HepG2 (cell line): ENCODE results near the gene ADGRG6. TPM values are rescaled to one million over a fixed set of nuclear protein-coding genes. Genes with fewer than 3 reads are reported as not detected.
A peak's percentile ranks its signal among the peaks of the same experiment; 100 is the strongest.

Source experiments
- ADNP ChIP-seq: sonication (generic); formaldehyde crosslinking; IDR thresholded peaks from 2 replicates; pipeline ENCODE4 v1.4.0; 2020; ENCODE audit warnings: missing genetic modification reagents
- ARID2 ChIP-seq: sonication (generic); formaldehyde crosslinking; IDR thresholded peaks from 2 replicates; pipeline ENCODE4 v1.8.1; 2022; ENCODE audit warnings: mild to moderate bottlenecking, missing genetic modification reagents, borderline replicate concordance
- GATAD2A ChIP-seq: IDR thresholded peaks from 2 replicates; pipeline ENCODE4 v1.6.1; 2016
- GFI1 ChIP-seq: sonication (generic); formaldehyde crosslinking; IDR thresholded peaks from 2 replicates; pipeline ENCODE4 v1.5.0; 2020; ENCODE audit warnings: missing genetic modification reagents, mild to moderate bottlenecking, borderline replicate concordance
- KAT8 ChIP-seq: IDR thresholded peaks from 2 replicates; pipeline ENCODE4 v1.6.1; 2016; ENCODE audit warnings: missing genetic modification reagents, missing compliant biosample characterization
- NFIB ChIP-seq: sonication (generic); formaldehyde crosslinking; IDR thresholded peaks from 2 replicates; pipeline ENCODE4 v1.9.0; 2021; ENCODE audit warnings: missing genetic modification reagents, mild to moderate bottlenecking, borderline replicate concordance
- NR1H2 ChIP-seq: sonication (generic); formaldehyde crosslinking; IDR thresholded peaks from 2 replicates; pipeline ENCODE4 v1.8.1; 2022; ENCODE audit warnings: low read depth, missing genetic modification reagents, borderline replicate concordance
- POLR2G ChIP-seq: fragments of 200-400 bp; formaldehyde crosslinking; IDR thresholded peaks from 2 replicates; pipeline ENCODE4 v1.6.1; 2018; ENCODE audit warnings: mild to moderate bottlenecking, low read depth, low read length, moderate library complexity
- RBM22 ChIP-seq: fragments of 200-400 bp; formaldehyde crosslinking; optimal IDR thresholded peaks from 2 replicates; pipeline ENCODE3; 2017; ENCODE audit warnings: mild to moderate bottlenecking, low read length, moderate library complexity
- SAP130 ChIP-seq: IDR thresholded peaks from 2 replicates; pipeline ENCODE4 v1.6.1; 2016; ENCODE audit warnings: low read depth
- XRCC5 ChIP-seq: fragments of 200-400 bp; formaldehyde crosslinking; optimal IDR thresholded peaks from 2 replicates; pipeline ENCODE3; 2017; ENCODE audit warnings: mild to moderate bottlenecking, low read length
- ZBTB3 ChIP-seq: sonication (generic); formaldehyde crosslinking; IDR thresholded peaks from 2 replicates; pipeline ENCODE4 v1.4.0; 2020; ENCODE audit warnings: low read depth, mild to moderate bottlenecking, moderate library complexity, missing genetic modification reagents, borderline replicate concordance
- ZNF101 ChIP-seq: sonication (generic); formaldehyde crosslinking; IDR thresholded peaks from 2 replicates; pipeline ENCODE4 v1.4.0; 2020; ENCODE audit warnings: mild to moderate bottlenecking, low read depth, missing genetic modification reagents, borderline replicate concordance
- ZNF33A ChIP-seq: sonication (generic); formaldehyde crosslinking; IDR thresholded peaks from 2 replicates; pipeline ENCODE4 v1.5.1; 2020; ENCODE audit warnings: missing genetic modification reagents, mild to moderate bottlenecking, moderate library complexity, borderline replicate concordance
- ZNF451 ChIP-seq: sonication (generic); formaldehyde crosslinking; IDR thresholded peaks from 2 replicates; pipeline ENCODE4 v1.5.0; 2020; ENCODE audit warnings: mild to moderate bottlenecking, missing genetic modification reagents
- ZNF567 ChIP-seq: sonication (generic); formaldehyde crosslinking; IDR thresholded peaks from 2 replicates; pipeline ENCODE4 v1.8.1; 2023; ENCODE audit warnings: mild to moderate bottlenecking, missing genetic modification reagents, borderline replicate concordance
- polyA plus RNA-seq, 8 experiments: library from polyadenylated mRNA; depleted of rRNA in 3 of 8; stranded (reverse) in 7 of 8; unstranded in 1 of 8; fragments of >200 nt; fragmentation: Illumina TruSeq in 4 of 8; extraction: Trizol in 4 of 8; gene quantifications; 2 replicates each; pipeline versions ENCODE4 v1.2.1 to v1.2.3, GENCODE V29; 2011 to 2016; ENCODE audit warnings: low read depth in 4 of 8, missing spikeins in 1 of 8, mixed read lengths in 1 of 8; ENCODE audit not compliant: insufficient read depth in 1 of 8
- total RNA-seq, 5 experiments: library from RNA; depleted of rRNA; stranded (reverse); fragments of >200 nt; fragmentation: Illumina TruSeq; extraction: Trizol; gene quantifications; 2 replicates each; pipeline ENCODE4 v1.2.3, GENCODE V29; 2016; ENCODE audit warnings: low read depth in 1 of 5
- TF ChIP-seq, protein P1 (sequence below): IDR thresholded peaks from 2 replicates; pipeline ENCODE4 v1.6.1; 2018; ENCODE audit warnings: missing genetic modification reagents, mild to moderate bottlenecking, missing compliant biosample characterization
- TF ChIP-seq, protein P2 (sequence below): sonication (generic); formaldehyde crosslinking; IDR thresholded peaks from 2 replicates; pipeline ENCODE4 v1.9.0; 2021; ENCODE audit warnings: missing genetic modification reagents, mild to moderate bottlenecking, borderline replicate concordance
- TF ChIP-seq, protein P3 (sequence below): sonication (generic); formaldehyde crosslinking; IDR thresholded peaks from 2 replicates; pipeline ENCODE4 v1.4.0; 2020; ENCODE audit warnings: missing genetic modification reagents, mild to moderate bottlenecking, borderline replicate concordance
- TF ChIP-seq, protein P4 (sequence below): sonication (generic); formaldehyde crosslinking; IDR thresholded peaks from 2 replicates; pipeline ENCODE4 v1.4.0; 2020; ENCODE audit warnings: mild to moderate bottlenecking, low read depth, missing genetic modification reagents
- TF ChIP-seq, protein P5 (sequence below): sonication (generic); formaldehyde crosslinking; IDR thresholded peaks from 2 replicates; pipeline ENCODE4 v1.5.0; 2020; ENCODE audit warnings: mild to moderate bottlenecking, missing genetic modification reagents, moderate library complexity

Gene ADGRG6
- total and polyA plus RNA-seq, 2 of the 13 experiments (the other 11 are each of a cell fraction or from before 2014, with no cell fraction given): 129 to 249 TPM

DNA sequence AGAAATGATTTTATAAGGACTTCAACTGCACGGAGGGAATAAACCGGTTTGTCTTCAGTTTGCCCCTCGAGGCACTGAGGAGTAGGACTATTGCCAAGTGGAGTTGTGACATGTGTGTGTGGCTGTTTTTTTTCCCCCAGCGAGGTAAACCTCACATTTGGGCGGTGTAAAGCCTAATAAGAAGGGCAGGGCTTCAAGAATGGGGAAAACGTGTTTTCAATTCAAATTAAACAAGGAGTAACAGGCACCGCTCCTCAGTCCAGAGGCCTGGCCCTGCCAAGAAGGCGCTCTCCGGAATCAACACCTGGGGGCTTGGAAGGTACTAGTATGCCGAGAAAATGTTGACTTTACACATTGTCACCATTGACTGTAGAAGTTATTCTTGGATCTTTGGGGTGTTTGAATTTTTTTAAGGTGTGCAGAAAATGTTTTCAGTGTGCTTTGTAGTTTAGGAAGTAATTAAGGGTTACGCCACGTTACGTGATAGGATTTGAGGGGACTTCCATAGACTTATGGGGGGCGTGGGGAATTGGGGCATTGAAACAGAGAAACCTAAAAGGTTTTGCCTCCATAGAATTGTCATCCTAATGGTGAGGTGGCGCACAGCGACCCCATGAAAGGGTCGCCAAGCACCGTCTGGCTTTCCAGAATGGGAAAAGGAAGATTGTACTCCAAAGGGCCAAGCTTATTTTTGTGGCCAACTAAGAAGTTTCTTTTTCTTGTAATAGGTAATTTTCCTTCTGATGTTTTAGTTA, 791 bp downstream of the ADGRG6 start (continued):
- TF ChIP-seq, protein P1, sequence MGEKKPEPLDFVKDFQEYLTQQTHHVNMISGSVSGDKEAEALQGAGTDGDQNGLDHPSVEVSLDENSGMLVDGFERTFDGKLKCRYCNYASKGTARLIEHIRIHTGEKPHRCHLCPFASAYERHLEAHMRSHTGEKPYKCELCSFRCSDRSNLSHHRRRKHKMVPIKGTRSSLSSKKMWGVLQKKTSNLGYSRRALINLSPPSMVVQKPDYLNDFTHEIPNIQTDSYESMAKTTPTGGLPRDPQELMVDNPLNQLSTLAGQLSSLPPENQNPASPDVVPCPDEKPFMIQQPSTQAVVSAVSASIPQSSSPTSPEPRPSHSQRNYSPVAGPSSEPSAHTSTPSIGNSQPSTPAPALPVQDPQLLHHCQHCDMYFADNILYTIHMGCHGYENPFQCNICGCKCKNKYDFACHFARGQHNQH: no peak
- TF ChIP-seq ZNF567 (CRISPR knock-in tag): no peak
- peak; percentile 74; the same call in 1 of the 2 replicates for TF ChIP-seq ZNF101 (CRISPR knock-in tag)
- no peak for TF ChIP-seq XRCC5
- TF ChIP-seq, protein P2, sequence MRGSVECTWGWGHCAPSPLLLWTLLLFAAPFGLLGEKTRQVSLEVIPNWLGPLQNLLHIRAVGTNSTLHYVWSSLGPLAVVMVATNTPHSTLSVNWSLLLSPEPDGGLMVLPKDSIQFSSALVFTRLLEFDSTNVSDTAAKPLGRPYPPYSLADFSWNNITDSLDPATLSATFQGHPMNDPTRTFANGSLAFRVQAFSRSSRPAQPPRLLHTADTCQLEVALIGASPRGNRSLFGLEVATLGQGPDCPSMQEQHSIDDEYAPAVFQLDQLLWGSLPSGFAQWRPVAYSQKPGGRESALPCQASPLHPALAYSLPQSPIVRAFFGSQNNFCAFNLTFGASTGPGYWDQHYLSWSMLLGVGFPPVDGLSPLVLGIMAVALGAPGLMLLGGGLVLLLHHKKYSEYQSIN: no peak
- peak; percentile 46; the same call in 1 of the 2 replicates for TF ChIP-seq ZBTB3 (CRISPR knock-in tag)
- no peak for TF ChIP-seq ARID2 (CRISPR knock-in tag)
- TF ChIP-seq, protein P3, sequence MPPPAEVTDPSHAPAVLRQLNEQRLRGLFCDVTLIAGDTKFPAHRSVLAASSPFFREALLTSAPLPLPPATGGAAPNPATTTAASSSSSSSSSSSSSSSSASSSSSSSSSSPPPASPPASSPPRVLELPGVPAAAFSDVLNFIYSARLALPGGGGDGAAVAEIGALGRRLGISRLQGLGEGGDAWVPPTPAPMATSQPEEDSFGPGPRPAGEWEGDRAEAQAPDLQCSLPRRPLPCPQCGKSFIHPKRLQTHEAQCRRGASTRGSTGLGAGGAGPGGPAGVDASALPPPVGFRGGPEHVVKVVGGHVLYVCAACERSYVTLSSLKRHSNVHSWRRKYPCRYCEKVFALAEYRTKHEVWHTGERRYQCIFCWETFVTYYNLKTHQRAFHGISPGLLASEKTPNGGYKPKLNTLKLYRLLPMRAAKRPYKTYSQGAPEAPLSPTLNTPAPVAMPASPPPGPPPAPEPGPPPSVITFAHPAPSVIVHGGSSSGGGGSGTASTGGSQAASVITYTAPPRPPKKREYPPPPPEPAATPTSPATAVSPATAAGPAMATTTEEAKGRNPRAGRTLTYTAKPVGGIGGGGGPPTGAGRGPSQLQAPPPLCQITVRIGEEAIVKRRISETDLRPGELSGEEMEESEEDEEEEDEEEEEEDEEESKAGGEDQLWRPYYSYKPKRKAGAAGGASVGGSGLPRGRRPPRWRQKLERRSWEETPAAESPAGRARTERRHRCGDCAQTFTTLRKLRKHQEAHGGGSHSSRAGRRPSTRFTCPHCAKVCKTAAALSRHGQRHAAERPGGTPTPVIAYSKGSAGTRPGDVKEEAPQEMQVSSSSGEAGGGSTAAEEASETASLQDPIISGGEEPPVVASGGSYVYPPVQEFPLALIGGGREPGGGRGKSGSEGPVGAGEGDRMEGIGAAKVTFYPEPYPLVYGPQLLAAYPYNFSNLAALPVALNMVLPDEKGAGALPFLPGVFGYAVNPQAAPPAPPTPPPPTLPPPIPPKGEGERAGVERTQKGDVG: no peak
- no peak for TF ChIP-seq NFIB (CRISPR knock-in tag)
- TF ChIP-seq, protein P4, sequence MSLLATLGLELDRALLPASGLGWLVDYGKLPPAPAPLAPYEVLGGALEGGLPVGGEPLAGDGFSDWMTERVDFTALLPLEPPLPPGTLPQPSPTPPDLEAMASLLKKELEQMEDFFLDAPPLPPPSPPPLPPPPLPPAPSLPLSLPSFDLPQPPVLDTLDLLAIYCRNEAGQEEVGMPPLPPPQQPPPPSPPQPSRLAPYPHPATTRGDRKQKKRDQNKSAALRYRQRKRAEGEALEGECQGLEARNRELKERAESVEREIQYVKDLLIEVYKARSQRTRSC (CRISPR knock-in tag): 0 out of 2 replicates have a peak, but pooled peaks have one; percentile 9
- TF ChIP-seq RBM22: no peak
- no peak for TF ChIP-seq ZNF451 (CRISPR knock-in tag)
- 0 out of 2 replicates have a peak, but pooled peaks have one; percentile 18 for TF ChIP-seq GATAD2A (CRISPR knock-in tag)
- no peak for TF ChIP-seq GFI1 (CRISPR knock-in tag)
- peak; percentile 73 for TF ChIP-seq POLR2G
- peak; percentile 34 for TF ChIP-seq SAP130 (CRISPR knock-in tag)
- TF ChIP-seq ZNF33A (CRISPR knock-in tag): no peak
- no peak for TF ChIP-seq NR1H2 (CRISPR knock-in tag)
- TF ChIP-seq, protein P5, sequence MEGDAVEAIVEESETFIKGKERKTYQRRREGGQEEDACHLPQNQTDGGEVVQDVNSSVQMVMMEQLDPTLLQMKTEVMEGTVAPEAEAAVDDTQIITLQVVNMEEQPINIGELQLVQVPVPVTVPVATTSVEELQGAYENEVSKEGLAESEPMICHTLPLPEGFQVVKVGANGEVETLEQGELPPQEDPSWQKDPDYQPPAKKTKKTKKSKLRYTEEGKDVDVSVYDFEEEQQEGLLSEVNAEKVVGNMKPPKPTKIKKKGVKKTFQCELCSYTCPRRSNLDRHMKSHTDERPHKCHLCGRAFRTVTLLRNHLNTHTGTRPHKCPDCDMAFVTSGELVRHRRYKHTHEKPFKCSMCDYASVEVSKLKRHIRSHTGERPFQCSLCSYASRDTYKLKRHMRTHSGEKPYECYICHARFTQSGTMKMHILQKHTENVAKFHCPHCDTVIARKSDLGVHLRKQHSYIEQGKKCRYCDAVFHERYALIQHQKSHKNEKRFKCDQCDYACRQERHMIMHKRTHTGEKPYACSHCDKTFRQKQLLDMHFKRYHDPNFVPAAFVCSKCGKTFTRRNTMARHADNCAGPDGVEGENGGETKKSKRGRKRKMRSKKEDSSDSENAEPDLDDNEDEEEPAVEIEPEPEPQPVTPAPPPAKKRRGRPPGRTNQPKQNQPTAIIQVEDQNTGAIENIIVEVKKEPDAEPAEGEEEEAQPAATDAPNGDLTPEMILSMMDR (CRISPR knock-in tag): peak; percentile 29; the same call in 1 of the 2 replicates
- no peak for TF ChIP-seq ADNP (CRISPR knock-in tag)
- TF ChIP-seq KAT8 (CRISPR knock-in tag): peak; percentile 18; the same call in 1 of the 2 replicates
